22Rv1 (cell line): ENCODE data around the gene RAPGEF4.

Source experiments
- CTCF ChIP-seq: fragments of 450-650 bp; IDR thresholded peaks from 2 replicates; pipeline ENCODE4 v1.5.1; 2017; ENCODE audit warnings: mild to moderate bottlenecking
- ZFX ChIP-seq: fragments of 450-650 bp; IDR thresholded peaks from 2 replicates; pipeline ENCODE4 v1.6.1; 2017; ENCODE audit warnings: antibody characterized with exemption, borderline replicate concordance

DNA sequence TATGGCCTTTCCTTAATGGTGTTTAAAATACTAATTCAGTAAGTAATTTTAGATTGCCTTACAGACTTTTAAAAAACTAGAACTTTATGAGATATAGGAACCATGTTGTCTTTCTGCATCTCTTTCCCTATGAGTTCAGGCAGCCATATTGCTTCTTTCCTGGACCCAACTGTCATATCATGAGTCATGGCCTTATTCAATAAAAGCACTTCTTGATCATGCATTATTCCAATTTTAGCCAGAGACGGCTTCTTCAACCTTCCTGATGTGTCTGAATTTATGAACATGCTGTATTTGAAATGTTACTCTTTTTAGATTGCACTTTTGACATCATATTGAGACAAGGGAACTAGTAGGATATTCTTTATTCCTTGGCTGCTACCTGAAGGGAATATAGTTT lies 274.6 kb downstream of the RAPGEF4 start:
- TF ChIP-seq CTCF (no peak), ZFX (no peak)
